Tibial artery (tissue), 4 donors: Measurements from ENCODE around the gene SREBF1.

Experiments used
- DNase-seq, 2 donors: peaks; one replicate each; pipeline ENCODE4 v3.0.0-alpha.2; 2019
- H3K27ac ChIP-seq, 2 donors: fragments of 200-600 bp; sonication (generic) in 1 of 2; 1 replicate in 1 of 2; 2 replicates in 1 of 2; pipeline ENCODE4 v1.5.1; 2018 to 2019; ENCODE audit warnings: mild to moderate bottlenecking in 1 of 2
- H3K27me3 ChIP-seq, 2 donors: fragments of 200-600 bp; sonication (generic) in 1 of 2; one replicate each; pipeline versions ENCODE4 v1.5.1 to v1.6.0; 2016 to 2019
- H3K36me3 ChIP-seq, 3 donors: fragments of 200-600 bp; sonication (generic) in 2 of 3; one replicate each; pipeline ENCODE4 v1.5.1; 2016 to 2019; ENCODE audit warnings: mild to moderate bottlenecking in 2 of 3
- H3K4me1 ChIP-seq, 4 donors: fragments of 200-600 bp; sonication (generic) in 2 of 4; 1 replicate in 3 of 4; 2 replicates in 1 of 4; pipeline ENCODE4 v1.5.1; 2016 to 2019
- H3K4me3 ChIP-seq, 2 donors: fragments of 200-600 bp; sonication (generic) in 1 of 2; 1 replicate in 1 of 2; 2 replicates in 1 of 2; pipeline ENCODE4 v1.5.1; 2018 to 2019; ENCODE audit warnings: mild to moderate bottlenecking in 2 of 2
- H3K9me3 ChIP-seq, 3 donors: fragments of 200-600 bp; sonication (generic) in 1 of 3; one replicate each; pipeline ENCODE4 v1.5.1; 2016 to 2019
- CTCF ChIP-seq, 2 experiments: fragments of 200-600 bp in 1 of 2; fragments of 450-650 bp in 1 of 2; IDR thresholded peaks; one replicate each; pipeline ENCODE4 v1.5.1; 2017 to 2019; ENCODE audit warnings: antibody characterized with exemption in 2 of 2, mild to moderate bottlenecking in 1 of 2, moderate library complexity in 1 of 2
- intact Hi-C: fragments of 100-400 bp; cut with DNase I; formaldehyde crosslinking; loops from one replicate; pipeline ENCODE4 v1.15.0; 2023; ENCODE audit warnings: low total_unique reads

The SREBF1 gene

DNA sequence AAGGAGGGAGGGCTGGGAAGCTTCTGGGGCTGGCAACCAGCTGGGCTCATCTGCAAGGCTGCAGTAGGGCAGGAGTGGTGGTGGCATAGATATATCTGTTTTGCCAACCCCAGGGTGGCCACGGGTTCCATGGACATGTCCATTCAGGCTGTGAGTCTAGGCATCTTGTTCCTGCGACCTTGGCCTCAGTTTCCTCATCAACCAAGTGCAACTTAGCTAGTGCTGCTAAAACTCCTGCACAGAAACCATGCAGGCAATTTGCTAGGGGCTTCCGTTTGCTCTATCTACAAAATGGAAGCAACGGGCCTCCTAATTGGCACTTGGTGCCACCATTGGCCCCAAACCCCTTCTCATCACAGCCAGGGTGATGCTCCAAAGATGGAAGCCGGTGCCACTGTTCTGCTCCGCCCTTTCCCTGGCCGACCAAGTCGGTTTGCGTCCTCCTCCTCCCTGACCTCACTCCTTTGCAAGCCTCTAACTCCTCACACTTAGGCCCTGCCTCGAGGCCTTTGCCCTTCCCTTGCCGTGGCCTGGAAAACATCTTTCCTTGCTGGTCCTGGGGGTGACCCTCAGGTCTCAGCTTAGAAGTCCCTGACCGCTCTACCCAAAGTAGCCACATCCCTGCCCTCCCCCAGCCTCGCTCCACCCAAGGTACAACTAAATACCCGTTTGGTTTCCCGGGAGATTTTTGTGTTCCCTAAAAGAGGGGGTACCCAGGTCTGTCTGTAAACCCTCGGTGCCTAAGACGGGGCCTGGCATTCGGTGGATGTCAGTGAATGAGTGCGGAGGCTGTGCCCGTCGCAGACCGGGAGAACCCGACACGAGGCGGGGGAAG lies 1.2 kb downstream of the SREBF1 start:
- Histone ChIP-seq H3K4me3 (peak overlapping the region; percentile 67 to 96), H3K27ac (peak overlapping the region; percentile 96 to 100), H3K27me3 (no peaks in the 10 kb centered on the region), H3K4me1 (peaks cover 0 to 75% (median 56%) of the 10 kb centered on the region in 4 donors), H3K36me3 (peaks cover 0 to 9% (median 0%) of the 10 kb centered on the region in 3 donors), H3K9me3 (no peaks in the 10 kb centered on the region)
- no peak for TF ChIP-seq CTCF (IDR thresholded peaks at IDR 0.05)
- no peak for DNase-seq
- intact Hi-C loops, result no loop called here

GRCh38 chr17:17834974-17835373 lies 1.8 kb downstream of the SREBF1 start:
- H3K36me3 ChIP-seq, result peaks cover 0 to 9% (median 0%) of the 10 kb centered on the region in 3 donors
- H3K4me1 ChIP-seq, result peaks cover 0 to 75% (median 52%) of the 10 kb centered on the region in 4 donors
- H3K27me3 ChIP-seq, result no peaks in the 10 kb centered on the region
- DNase-seq, result no peak
- intact Hi-C loops, result no loop called here
- H3K4me3 ChIP-seq, result no peak overlapping the region
- H3K9me3 ChIP-seq, result no peaks in the 10 kb centered on the region
- peak overlapping the region; percentile 96 to 100 for H3K27ac ChIP-seq
- no peak for TF ChIP-seq CTCF (IDR thresholded peaks at IDR 0.05)

DNA sequence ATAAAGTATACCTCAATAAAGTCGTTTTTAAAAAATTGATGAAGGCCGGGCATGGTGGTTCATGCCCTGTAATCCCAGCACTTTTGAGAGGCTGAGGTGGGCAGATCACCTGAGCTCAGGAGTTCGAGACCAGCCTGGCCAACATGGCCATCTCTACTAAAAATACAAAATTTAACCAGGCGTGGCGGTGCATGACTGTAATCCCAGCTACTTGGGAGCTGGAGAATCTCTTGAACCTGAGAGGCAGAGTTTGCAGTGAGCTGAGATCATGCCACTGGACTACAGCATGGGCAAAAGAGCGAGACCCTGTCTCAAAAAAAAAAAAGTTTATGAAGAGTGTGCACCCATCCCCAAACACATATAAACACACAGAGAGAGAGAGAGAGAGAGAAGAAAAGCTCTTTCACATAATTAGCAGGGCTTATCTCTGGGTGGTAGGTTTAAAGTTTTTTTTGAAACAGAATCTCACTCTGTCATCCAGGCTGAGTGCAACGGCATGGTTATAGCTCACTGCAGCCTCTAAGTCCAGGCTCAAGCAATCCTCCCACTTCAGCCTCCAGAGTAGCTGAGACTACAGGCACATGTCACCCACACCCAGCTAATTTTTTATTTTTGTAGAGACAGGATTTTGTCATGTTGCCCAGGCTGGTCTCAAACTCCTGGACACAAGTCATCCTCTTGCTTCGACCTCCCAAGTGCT lies 3.0 kb downstream of the SREBF1 start:
- DNase-seq, result no peak

DNA sequence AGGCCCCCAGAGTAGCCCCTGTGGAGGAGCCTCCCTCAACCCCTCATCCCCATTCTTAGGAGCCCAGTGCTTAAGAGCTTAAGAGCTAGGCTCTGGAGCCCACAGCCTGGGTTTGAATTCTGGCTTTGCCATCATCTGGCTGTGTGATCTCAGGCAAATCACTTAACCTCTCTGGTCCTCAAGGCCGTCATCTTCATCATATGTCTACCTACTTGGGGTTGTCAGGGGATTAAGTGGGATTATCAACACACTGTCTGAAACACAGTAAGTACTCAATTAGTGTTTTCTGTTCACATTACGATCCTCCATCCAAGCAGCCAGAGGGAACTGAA lies 4.8 kb downstream of the SREBF1 start:
- no peak for TF ChIP-seq CTCF (IDR thresholded peaks at IDR 0.05)
- Histone ChIP-seq H3K4me3 (no peak overlapping the region), H3K4me1 (peaks cover 0 to 60% (median 23%) of the 10 kb centered on the region in 4 donors), H3K36me3 (peaks cover 0 to 15% (median 0%) of the 10 kb centered on the region in 3 donors), H3K9me3 (no peaks in the 10 kb centered on the region), H3K27me3 (no peaks in the 10 kb centered on the region), H3K27ac (no peak overlapping the region)
- intact Hi-C loops, result no loop called here
- DNase-seq, result no peak

More for the DNA sequence above, 3.0 kb downstream of the SREBF1 start:
- Histone ChIP-seq H3K27ac (peak overlapping the region; percentile 96 to 100), H3K4me3 (no peak overlapping the region), H3K4me1 (peaks cover 0 to 68% (median 41%) of the 10 kb centered on the region in 4 donors), H3K9me3 (no peaks in the 10 kb centered on the region), H3K36me3 (peaks cover 0 to 9% (median 0%) of the 10 kb centered on the region in 3 donors), H3K27me3 (no peaks in the 10 kb centered on the region)
- intact Hi-C loops, result no loop called here
- TF ChIP-seq CTCF (IDR thresholded peaks at IDR 0.05), result no peak

DNA sequence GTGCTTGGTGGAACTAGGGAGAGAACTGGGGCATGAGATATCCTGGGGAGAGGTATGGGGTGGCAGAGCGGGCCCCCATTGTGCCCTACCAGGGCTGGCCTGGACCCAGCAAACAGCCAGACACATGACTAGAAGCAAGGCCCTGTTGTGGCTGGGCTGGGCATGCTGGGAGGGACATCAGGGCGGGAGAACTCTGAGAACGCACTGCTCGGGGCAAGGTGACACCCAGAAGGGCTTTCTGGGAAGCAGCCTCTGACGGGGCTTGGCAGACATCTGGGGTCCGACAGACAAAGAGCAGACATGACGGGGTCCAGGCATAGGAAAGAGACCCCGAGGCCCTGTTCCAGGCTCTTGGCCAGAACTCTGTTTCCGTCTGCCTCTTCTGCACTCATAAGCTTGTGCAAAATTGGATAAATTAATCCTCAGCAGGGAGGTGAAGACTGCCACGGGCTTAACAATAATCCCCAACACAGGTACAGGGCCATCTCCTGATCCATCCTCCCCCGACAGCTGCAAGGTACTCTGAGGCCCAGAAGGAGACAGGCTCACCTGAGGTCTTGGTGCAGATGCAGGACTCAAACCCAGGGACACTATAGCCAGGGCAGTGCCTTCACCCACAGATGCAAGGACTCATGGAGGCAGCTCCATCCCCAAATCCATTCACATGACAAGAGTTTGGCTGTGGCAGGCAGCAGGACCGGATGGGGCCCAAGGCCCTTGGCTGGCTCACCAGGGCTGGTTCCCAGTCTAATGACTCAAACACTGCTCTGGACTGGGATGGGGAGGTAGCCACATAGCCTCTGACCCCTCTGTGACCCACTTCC lies 5.4 kb downstream of the SREBF1 start:
- Histone ChIP-seq H3K36me3 (peaks cover 0 to 15% (median 0%) of the 10 kb centered on the region in 3 donors), H3K4me1 (peaks cover 0 to 63% (median 20%) of the 10 kb centered on the region in 4 donors), H3K27ac (no peak overlapping the region), H3K9me3 (no peaks in the 10 kb centered on the region), H3K4me3 (no peak overlapping the region), H3K27me3 (no peaks in the 10 kb centered on the region)
- DNase-seq, result no peak
- intact Hi-C loops, result no loop called here
- TF ChIP-seq CTCF (IDR thresholded peaks at IDR 0.05), result no peak
